GM12874 (cell line): ENCODE measurements around the gene LSS.

Experiments used
- TF ChIP-seq, protein P1 (sequence below): IDR thresholded peaks from 2 replicates; pipeline ENCODE4 v1.5.1; 2011; ENCODE audit warnings: low read depth, mild to moderate bottlenecking, control low read depth, low read length, moderate library complexity; ENCODE audit not compliant: insufficient read depth

LSS gene

DNA sequence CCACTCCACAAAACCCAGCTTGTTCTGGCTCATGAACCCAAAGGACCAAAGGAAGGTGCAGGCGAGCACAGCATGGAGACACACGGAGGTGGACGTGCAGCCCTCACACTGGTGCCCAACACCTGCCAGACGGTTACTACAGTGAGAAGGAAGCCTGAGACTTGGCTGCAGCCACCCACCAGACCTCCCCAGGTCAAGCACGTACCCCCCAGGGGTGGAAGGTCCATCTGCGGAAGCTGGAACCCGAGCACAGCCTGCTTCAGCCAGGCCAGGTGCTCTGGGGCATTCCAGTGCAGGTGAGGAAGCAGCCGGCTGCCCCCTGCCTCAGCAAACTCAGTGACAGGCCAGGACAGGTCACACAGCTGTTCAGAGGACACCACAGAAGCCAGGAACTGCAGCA, 16.0 kb upstream of the LSS start:
- TF ChIP-seq, protein P1, sequence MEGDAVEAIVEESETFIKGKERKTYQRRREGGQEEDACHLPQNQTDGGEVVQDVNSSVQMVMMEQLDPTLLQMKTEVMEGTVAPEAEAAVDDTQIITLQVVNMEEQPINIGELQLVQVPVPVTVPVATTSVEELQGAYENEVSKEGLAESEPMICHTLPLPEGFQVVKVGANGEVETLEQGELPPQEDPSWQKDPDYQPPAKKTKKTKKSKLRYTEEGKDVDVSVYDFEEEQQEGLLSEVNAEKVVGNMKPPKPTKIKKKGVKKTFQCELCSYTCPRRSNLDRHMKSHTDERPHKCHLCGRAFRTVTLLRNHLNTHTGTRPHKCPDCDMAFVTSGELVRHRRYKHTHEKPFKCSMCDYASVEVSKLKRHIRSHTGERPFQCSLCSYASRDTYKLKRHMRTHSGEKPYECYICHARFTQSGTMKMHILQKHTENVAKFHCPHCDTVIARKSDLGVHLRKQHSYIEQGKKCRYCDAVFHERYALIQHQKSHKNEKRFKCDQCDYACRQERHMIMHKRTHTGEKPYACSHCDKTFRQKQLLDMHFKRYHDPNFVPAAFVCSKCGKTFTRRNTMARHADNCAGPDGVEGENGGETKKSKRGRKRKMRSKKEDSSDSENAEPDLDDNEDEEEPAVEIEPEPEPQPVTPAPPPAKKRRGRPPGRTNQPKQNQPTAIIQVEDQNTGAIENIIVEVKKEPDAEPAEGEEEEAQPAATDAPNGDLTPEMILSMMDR: no peak

DNA sequence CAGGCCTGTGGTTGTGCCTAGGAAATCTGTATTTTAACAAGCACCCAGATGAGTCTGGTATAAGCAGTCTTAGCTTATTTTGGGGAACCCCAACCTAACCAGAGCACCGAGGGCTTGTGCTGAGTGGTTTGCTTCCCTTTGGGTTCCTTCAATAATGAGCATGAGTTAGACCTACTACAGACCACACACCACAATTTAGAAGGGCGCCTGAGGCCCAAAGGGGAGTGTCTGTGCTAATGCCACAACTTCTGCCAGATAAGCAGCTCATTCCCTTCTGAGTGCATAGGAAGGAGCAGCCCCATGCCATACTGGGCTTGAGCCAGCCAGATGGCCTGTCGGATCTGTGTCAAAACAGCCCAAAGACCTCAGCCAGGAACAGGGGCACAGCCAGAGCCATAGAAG, 15.4 kb upstream of the LSS start:
- TF ChIP-seq, protein P1: no peak

DNA sequence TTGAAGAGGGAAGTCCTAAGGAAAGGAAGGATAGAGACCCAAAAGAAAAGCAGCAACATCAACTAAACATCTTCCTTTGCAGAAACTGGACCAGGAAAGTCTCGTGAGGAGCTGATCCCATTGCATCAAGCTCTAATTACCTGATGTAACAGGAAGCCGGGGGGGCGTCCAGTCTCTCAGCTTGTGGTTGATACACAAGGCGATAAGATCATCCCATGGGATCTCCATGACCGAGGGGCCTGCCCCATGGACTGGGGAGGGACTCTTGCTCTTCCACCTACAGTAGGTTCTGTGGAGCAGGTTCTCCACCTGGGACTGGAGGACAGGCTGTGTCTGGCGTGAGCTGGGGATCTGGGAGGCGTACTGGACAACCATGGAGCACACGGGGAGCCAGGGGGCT, 14.8 kb upstream of the LSS start:
- TF ChIP-seq, protein P1: no peak

DNA sequence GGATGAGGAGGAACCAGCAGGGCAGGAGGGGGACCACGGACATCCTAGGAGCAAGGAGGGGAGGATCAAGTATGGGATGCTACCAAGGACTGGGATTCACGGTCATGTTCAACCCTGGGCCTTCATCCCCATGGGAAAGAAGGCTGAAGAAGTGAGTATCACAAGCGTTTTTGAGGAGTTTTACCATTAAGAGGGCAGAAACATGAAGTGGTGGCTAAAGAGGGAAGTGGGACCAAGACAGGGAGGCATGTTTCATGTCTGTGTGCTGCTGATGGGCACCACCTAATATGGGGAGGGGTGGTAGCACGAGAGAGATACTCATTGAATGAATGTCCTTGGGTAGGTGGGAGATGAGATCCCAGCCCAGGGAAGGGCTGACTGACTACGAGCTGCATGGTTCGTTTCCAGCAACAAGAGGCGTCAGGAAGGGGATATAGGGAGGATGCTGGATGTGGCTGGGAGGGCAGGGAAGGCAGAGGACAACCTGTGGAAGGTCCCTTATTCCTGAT, 11.3 kb upstream of the LSS start:
- TF ChIP-seq, protein P1: no peak

DNA sequence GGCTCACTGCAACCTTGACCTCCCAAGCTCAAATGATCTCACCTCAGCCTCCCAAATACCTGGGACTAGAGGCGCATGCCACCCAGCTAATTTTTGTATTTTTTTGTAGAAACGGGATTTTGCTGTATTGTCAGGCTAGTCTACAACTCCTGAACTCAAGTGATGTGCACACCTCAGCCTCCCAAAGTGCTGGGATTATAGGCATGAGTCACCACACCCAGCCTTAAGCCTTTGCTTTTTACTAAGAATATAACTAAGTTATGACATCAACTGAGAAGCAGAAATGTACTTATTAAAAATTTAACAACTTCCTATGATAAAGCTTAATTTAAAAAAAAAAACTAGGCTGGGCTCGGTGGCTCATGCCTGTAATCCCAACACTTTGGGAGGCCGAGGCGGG, 8.9 kb upstream of the LSS start:
- TF ChIP-seq, protein P1: no peak

DNA sequence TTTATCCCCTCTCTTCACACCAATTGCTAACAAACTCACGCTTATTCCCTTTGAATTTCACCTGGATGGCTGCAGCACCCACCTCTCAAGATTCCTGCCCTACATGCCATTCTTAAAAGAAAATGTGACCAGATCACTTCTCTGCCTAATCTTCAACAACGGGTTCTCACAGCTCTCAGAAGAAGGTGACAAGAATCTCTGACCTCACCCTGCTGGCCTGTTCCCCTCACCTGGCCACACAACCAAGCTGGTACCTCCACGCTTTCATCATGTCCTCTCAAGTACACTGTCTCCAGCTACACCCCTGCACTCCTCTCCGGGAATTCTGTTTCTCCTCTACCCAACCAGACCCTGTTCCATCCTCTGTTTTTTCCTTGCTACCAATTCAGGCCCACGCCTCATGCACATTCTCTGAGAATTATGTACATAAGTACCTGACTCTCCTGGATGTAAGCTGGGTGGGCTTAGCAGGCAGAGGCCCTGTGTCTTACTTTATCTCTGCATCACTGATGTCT, 5.9 kb upstream of the LSS start:
- TF ChIP-seq, protein P1: no peak

DNA sequence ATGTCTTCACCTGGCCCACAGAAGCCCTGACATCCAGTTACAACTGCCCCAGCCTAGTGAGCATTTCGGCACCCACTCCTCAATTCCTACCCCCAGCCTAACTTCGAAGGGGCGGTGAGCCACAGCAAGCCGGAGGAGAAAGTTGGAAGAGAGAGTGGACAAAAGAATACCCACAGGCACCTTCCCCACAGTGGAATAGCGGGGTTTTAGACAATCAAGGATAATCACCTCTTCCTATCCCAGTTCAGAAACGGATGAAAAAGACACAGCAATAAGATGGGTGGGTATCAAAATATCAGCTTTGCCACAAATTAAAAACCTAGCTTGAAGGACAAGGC, 1.3 kb upstream of the LSS start:
- TF ChIP-seq, protein P1: no peak
